NCI-H128 (cell line): ENCODE measurements around the gene TRAPPC2L.

Source experiments
- DNase-seq: peaks from one replicate; lab custom pipeline; 2025; ENCODE audit not compliant: unreplicated experiment; lab: John Stamatoyannopoulos, UW

Gene TRAPPC2L

GRCh38 chr16:88857728-88858339 lies 907 bp downstream of the TRAPPC2L start:
- no peak for DNase-seq

- DNase-seq: no peak
Observed at GRCh38 chr16:88859381-88860091, 2.6 kb downstream of the TRAPPC2L start.

- DNase-seq: no peak
Observed at GRCh38 chr16:88861359-88861758, 4.4 kb downstream of the TRAPPC2L start.

- DNase-seq: no peak
Observed at GRCh38 chr16:88862968-88863367, 6.0 kb downstream of the TRAPPC2L start.

- no peak for DNase-seq
Observed at GRCh38 chr16:88863426-88863825, 6.5 kb downstream of the TRAPPC2L start.

- no peak for DNase-seq
Observed at GRCh38 chr16:88864099-88864498, 7.2 kb downstream of the TRAPPC2L start.

- DNase-seq: no peak
Observed at GRCh38 chr16:88864521-88864920, 7.6 kb downstream of the TRAPPC2L start.

- DNase-seq: no peak
Observed at GRCh38 chr16:88865310-88865709, 8.4 kb downstream of the TRAPPC2L start.

- DNase-seq: no peak
Observed at GRCh38 chr16:88865742-88866141, 8.8 kb downstream of the TRAPPC2L start.

- no peak for DNase-seq
Observed at GRCh38 chr16:88866151-88866920, 9.4 kb downstream of the TRAPPC2L start, which contains the start of gene PABPN1L. Gene PABPN1L (minus strand): TSS chr16:88866660. CDS start chr16:88866606, 54 bp downstream.

- no peak for DNase-seq
Observed at GRCh38 chr16:88867581-88868246, 10.8 kb downstream of the TRAPPC2L start.

- no peak for DNase-seq
Observed at GRCh38 chr16:88868974-88869672, 12.2 kb downstream of the TRAPPC2L start.

- no peak for DNase-seq
Observed at GRCh38 chr16:88869673-88869980, 12.7 kb downstream of the TRAPPC2L start.

GRCh38 chr16:88870608-88871348 lies 13.9 kb downstream of the TRAPPC2L start:
- no peak for DNase-seq

- DNase-seq: no peak
Observed at GRCh38 chr16:88871349-88871702, 14.4 kb downstream of the TRAPPC2L start.

GRCh38 chr16:88871730-88872416 lies 14.9 kb downstream of the TRAPPC2L start:
- no peak for DNase-seq

- no peak for DNase-seq
Observed at GRCh38 chr16:88872650-88873331, 15.9 kb downstream of the TRAPPC2L start.

- DNase-seq: no peak
Observed at GRCh38 chr16:88874938-88875599, 18.1 kb downstream of the TRAPPC2L start.
